Neuron (in vitro differentiated cells): ENCODE measurements around the gene SMARCC2.

Experiments
- H2AFZ ChIP-seq: one replicate; pipeline ENCODE4 v1.6.1; 2013; ENCODE audit warnings: low read depth, mild to moderate bottlenecking, inconsistent platforms, low read length, moderate library complexity
- H3K27me3 ChIP-seq: one replicate; pipeline ENCODE4 v1.6.1; 2013; ENCODE audit warnings: low read length; ENCODE audit not compliant: insufficient read depth
- H3K36me3 ChIP-seq: one replicate; pipeline ENCODE4 v1.6.1; 2013; ENCODE audit warnings: low read length; ENCODE audit not compliant: insufficient read depth
- H3K4me1 ChIP-seq: one replicate; pipeline ENCODE4 v1.6.1; 2013; ENCODE audit warnings: low read length; ENCODE audit not compliant: insufficient read depth
- H3K4me3 ChIP-seq: 2 replicates; pipeline ENCODE4 v1.5.1; 2013; ENCODE audit warnings: mild to moderate bottlenecking, low read length, moderate library complexity
- H3K9me3 ChIP-seq: one replicate; pipeline ENCODE4 v1.6.1; 2013; ENCODE audit warnings: low read length

SMARCC2 gene

DNA sequence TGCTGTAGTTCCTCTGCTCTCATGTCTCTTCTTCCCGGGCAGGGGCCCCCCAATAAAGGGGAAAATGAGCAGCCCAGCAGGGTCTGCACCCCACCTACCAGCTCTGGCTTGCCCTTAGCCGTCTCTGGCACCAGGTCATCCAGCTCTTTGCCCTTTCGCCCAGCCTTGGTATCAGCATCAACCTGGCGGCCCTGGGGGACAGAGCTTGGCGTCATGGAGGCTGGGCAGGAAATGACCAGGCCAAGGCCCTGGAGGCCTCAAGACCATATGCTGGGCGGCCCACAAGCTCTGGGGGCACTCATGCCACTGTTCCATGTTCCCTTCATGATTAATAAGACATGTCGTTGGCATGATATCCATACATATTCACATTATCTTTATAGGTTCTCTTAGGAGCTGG is 16.4 kb downstream of the SMARCC2 start:
- Histone ChIP-seq H3K27me3 (no peaks in the 10 kb centered on the region), H3K4me1 (no peaks in the 10 kb centered on the region), H3K9me3 (no peaks in the 10 kb centered on the region), H3K4me3 (no peak overlapping the region), H2AFZ (no peak overlapping the region), H3K36me3 (peaks cover 76% of the 10 kb centered on the region)

DNA sequence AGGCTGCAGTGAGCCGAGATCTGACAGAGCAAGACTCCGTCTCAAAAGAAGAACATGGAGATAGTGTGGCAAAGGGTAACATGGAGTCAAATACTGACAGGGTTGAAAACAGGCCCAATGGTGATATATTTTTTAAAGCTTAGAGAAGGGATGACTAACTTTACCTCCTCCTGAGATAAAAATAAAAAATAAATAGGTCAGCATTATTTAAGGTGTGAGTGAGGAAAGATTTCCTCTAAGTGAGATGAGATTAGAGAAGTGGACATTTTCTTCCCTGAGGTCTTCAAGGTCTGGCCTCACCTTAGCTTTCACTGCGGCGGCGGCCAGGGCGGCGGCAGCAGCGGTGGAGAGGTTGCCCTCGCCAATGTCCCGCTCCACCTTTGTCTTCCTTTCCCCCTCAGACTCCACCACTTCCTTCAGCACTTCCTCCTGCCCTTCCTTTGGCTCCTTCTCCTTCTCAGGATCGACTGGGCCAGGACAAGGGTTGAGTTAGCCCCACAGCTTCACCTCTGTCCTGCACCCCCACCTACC is 20.0 kb downstream of the SMARCC2 start:
- Histone ChIP-seq H3K4me3 (no peak overlapping the region), H3K27me3 (no peaks in the 10 kb centered on the region), H2AFZ (no peak overlapping the region), H3K4me1 (no peaks in the 10 kb centered on the region), H3K9me3 (no peaks in the 10 kb centered on the region), H3K36me3 (peaks cover 89% of the 10 kb centered on the region)

DNA sequence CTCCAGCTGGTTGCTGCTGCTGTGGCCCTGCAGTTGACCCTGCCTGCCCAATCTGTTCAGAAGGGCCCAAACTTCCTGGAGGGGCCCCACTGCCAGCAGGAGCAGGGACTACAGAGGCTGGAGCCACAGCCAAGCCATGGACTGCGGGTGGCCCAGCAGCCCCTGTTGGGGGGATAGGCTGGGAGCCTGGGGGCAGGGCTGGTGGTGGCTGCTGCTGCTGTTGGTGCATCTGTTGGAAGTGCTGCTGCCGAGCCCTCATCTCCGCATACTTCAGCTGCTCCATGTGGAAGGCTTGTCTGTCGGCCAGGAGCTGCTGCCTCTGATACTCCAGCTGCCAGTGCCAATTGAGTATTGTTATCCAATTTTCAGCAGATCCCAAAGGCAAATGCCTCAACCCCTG is 23.9 kb downstream of the SMARCC2 start:
- Histone ChIP-seq H3K4me3 (no peak overlapping the region), H2AFZ (no peak overlapping the region), H3K36me3 (peaks cover 90% of the 10 kb centered on the region), H3K4me1 (peaks cover 23% of the 10 kb centered on the region), H3K9me3 (no peaks in the 10 kb centered on the region), H3K27me3 (no peaks in the 10 kb centered on the region)

DNA sequence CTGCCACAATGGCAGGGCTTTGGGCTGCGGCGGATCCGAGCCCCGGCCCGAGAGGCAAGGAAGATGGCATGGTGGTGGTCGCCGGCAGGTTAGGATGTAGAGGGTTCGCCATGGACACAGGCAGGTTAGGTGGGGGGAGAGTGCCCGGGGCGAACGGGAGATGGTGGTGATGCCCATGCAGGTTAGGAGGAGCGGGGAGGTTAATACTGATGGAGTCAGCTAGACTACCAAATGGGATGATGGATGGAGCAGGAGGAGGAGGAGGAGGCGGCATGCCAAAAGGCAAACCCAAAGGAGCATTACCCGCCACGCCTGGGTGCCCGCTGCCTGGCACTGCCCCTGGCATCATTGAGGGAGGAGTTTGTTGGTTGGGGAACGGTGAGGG is 24.9 kb downstream of the SMARCC2 start:
- no peak overlapping the region for H3K4me3 ChIP-seq
- peaks cover 33% of the 10 kb centered on the region for H3K4me1 ChIP-seq
- no peaks in the 10 kb centered on the region for H3K9me3 ChIP-seq
- no peaks in the 10 kb centered on the region for H3K27me3 ChIP-seq
- no peak overlapping the region for H2AFZ ChIP-seq
- peaks cover 90% of the 10 kb centered on the region for H3K36me3 ChIP-seq

DNA sequence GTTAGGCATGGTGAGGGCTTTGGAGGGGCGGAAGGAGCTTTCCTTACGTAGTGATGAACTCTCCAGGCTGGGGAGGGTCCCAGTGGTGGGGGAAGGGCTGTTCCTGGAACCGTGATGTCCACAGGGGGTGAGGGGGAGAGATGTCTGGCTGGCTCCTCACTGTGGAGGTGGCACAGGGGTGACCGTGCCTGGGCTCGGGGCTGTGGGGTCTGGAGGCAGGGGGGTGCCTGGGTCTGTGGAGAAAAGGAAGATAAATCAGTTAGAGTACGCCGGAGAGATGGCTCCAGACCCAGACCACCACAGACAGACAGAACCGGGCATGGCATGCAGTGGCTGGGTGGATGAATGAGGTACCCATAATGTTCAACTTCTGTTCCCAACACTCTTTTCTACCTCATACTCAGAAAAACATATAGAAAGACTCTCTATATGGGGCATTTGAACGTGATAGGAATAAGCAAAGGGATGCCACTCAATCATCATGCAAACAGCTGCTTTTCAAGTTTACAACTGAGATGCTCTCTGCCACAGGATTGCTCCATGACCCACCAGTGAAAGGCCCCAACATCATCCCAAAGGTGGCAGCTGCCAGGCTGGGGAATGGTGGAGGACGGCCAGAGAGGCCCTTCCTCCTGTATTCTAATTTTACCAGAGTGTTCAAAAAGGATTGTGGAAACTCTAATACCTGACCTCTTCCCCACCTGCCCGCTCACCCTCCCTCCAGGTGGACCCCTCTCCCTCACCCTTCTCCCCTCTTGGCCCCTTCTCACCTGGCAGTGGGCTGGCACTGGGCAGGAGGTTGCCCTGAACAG is 25.5 kb downstream of the SMARCC2 start:
- Histone ChIP-seq H2AFZ (no peak overlapping the region), H3K4me1 (peaks cover 35% of the 10 kb centered on the region), H3K4me3 (no peak overlapping the region), H3K27me3 (no peaks in the 10 kb centered on the region), H3K36me3 (peaks cover 86% of the 10 kb centered on the region), H3K9me3 (no peaks in the 10 kb centered on the region)

DNA sequence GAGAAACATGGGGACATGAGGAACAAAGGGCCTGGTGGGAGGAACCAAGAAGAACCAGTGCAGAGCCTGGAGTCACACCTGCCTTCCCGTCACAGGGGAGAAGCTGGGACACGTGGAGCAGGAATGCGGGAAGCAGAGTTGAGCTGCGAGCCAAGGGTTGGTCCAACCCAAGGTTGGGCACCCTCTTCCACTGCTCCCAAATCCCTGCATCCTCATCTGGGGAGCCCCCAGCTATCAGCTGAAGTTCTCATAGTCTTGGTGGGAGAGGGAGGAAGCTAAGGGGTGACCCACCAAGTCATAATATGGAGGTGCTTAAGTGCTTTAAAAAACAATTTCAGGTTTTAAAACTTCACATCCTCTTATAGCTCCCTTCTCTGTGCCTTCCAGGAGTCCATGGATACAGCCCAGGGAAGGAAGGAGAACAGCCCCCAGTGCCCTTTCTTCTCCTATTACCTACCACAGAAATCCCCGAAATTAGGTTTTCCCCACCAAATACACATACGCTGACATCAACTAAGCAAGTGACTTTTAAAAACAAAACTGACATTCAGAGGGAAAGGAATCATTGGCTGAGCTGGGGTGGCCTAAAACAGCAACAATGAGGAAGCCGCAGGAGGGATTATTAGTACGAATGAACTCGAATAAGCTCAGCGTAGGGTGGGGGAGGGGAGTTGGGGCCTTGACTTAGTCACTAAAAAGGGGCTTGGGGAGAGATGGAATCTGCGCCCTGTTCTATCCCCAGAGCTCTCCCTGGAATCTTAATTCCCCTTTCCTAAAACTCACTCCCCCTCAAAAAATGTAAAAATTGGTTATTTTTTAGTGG is 26.6 kb downstream of the SMARCC2 start:
- Histone ChIP-seq H3K27me3 (no peaks in the 10 kb centered on the region), H2AFZ (no peak overlapping the region), H3K4me1 (peaks cover 35% of the 10 kb centered on the region), H3K36me3 (peaks cover 76% of the 10 kb centered on the region), H3K4me3 (no peak overlapping the region), H3K9me3 (no peaks in the 10 kb centered on the region)

DNA sequence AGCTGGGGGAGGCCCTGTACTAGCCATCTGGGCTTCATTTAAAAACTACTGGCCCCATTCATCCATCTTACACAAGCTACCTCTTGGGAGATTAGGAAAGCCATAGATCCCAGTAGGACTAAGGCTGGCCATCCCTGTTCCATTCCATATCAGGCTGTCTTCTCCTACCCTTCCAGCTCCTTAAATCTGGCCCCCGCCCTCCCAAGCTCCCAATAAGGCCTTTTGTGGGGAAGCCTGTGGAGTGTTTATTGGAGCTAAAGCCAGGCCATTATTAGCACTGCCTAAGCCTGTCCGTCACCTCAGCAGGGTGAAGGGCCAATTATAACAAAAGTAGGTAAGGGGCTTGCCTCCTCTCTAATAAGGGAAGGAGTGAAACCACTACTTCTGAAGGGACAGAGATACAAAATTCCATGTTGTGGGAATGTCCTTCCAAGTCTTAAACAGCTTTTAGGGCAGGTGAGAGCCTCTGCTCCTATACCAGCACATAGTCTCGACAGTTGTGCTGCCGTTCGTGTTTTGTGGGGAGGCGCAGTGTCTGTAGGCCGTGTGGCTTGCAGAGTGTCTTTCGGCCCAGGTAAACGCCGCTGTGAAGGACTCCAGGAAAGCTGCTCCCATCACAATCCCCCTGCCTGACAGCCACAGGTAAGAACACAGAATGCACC is 27.5 kb downstream of the SMARCC2 start:
- Histone ChIP-seq H3K36me3 (peaks cover 71% of the 10 kb centered on the region), H3K4me3 (no peak overlapping the region), H3K9me3 (no peaks in the 10 kb centered on the region), H3K4me1 (peaks cover 37% of the 10 kb centered on the region), H2AFZ (no peak overlapping the region), H3K27me3 (no peaks in the 10 kb centered on the region)

DNA sequence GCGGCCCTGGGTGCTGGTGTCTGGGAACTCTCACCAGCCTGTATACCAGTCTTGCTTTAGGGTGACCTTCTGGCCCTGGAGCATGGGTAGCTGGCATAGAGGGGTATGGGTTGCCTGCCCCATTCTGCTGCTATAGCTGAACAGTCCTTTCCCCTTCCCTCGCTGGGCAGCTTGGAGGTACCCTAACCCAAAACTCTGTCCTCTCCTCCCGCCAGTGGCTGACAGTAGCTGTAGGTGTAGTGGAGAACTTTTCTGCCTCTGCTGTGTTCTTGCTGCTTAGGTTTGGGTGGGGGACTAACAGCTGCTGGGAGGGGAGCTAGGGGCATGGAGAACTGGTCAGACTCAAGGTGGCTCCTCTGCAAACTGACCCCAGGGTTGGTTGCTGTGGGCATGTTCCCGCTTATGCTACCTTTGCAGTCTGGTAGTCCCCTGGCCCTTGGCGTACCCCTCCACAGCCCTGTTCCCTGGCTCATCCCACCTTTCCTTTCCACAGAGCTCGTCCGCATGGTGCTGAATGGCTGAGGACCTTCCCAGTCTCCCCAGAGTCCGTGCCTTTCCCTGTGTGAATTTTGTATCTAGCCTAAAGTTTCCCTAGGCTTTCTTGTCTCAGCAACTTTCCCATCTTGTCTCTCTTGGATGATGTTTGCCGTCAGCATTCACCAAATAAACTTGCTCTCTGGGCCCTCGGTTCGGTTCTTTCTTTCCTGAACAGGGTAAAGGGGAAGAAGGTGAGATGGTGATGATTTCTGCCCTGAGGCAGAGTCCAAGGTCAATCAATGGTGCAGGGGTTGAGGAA is 28.2 kb downstream of the SMARCC2 start:
- Histone ChIP-seq H3K27me3 (no peaks in the 10 kb centered on the region), H3K4me1 (peaks cover 37% of the 10 kb centered on the region), H3K36me3 (peaks cover 66% of the 10 kb centered on the region), H2AFZ (no peak overlapping the region), H3K9me3 (no peaks in the 10 kb centered on the region), H3K4me3 (peak overlapping the region; percentile 85)

DNA sequence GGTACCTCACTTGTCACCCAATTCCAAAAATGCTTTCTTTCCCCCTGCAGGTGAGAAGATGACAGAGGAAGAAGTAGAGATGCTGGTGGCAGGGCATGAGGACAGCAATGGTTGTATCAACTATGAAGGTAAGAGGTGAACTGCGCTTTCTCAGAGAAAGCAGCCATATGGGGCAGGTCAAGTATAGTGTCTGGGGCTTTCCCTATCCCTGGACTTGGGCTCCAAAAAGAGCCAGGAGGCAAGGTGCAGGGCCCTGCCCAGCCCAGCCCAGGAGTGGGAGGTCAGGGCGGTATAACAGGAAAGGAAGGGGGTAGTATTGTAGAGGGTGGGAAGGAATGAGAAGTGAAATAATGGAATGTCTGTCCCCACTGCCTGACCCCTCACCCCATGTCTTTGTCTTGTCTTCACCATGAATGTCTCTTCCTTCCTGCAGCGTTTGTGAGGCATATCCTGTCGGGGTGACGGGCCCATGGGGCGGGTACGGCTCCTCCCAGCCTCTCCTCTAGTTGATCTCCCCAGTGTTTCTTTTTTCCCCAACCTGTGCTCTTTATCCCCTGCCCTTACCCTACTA is 29.0 kb downstream of the SMARCC2 start:
- H3K9me3 ChIP-seq, result no peaks in the 10 kb centered on the region
- H3K4me1 ChIP-seq, result peaks cover 37% of the 10 kb centered on the region
- H3K36me3 ChIP-seq, result peaks cover 66% of the 10 kb centered on the region
- H3K4me3 ChIP-seq, result peak overlapping the region; percentile 85
- H2AFZ ChIP-seq, result no peak overlapping the region
- no peaks in the 10 kb centered on the region for H3K27me3 ChIP-seq

DNA sequence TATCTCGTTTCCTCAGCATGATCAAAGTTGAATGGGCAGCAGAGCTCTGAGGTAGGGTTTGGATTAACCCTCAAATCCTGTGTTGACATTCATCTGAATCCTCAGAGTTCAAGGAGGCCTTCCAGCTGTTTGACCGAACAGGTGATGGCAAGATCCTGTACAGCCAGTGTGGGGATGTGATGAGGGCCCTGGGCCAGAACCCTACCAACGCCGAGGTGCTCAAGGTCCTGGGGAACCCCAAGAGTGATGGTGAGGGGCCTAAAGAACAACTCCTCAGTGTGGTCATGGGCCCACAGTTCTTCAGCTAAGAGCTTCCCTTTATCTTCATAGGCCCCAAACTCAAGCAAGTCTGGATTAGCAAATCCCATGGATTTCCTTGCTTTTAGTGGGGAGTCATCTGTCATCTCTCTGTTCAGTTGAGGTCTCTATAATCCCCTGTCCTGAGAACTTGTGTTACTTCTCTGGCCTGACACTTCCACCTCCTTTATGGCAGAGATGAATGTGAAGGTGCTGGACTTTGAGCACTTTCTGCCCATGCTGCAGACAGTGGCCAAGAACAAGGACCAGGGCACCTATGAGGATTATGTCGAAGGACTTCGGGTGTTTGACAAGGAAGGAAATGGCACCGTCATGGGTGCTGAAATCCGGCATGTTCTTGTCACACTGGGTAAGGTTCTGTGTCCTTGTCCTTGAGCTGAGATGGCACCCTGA is 29.6 kb downstream of the SMARCC2 start:
- H3K4me3 ChIP-seq, result peak overlapping the region; percentile 85
- peaks cover 37% of the 10 kb centered on the region for H3K4me1 ChIP-seq
- H3K9me3 ChIP-seq, result no peaks in the 10 kb centered on the region
- peaks cover 64% of the 10 kb centered on the region for H3K36me3 ChIP-seq
- no peak overlapping the region for H2AFZ ChIP-seq
- H3K27me3 ChIP-seq, result no peaks in the 10 kb centered on the region

DNA sequence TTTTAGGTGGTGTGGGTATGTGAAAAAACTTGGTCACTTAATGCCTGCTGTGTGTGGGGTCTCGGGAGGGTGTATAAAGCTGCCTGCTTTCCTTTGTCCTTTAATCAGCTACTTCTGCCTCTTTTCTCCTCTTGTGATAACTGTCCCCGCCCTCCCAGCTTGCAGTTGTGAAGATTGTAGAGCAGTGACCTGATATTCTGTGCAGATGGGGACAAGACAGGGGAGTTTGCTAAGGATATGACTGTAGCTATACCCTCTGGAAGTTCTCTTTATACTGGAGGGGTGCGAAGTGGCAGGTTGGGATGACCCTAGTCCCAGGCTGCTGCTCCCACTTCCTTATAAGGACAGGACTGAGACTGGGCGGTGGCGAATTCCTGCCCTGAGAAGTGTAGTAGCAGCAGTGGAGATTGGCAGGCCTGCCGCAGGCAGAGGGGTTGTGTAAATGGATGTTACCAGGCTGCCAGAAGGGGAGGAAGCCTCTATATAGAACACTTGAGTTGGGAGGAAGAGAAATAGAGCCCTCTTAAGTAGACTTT is 30.3 kb downstream of the SMARCC2 start:
- Histone ChIP-seq H2AFZ (no peak overlapping the region), H3K36me3 (peaks cover 59% of the 10 kb centered on the region)

More for the DNA sequence above, 30.3 kb downstream of the SMARCC2 start:
- peaks cover 37% of the 10 kb centered on the region for H3K4me1 ChIP-seq
- H3K4me3 ChIP-seq, result peak overlapping the region; percentile 85
- no peaks in the 10 kb centered on the region for H3K27me3 ChIP-seq
- H3K9me3 ChIP-seq, result no peaks in the 10 kb centered on the region
